Effector memory CD4-positive, alpha-beta T cell (primary cell): ENCODE data around the gene CSNK1E.

Source experiments
- DNase-seq, 3 donors: peaks; one replicate each; pipeline ENCODE4 v3.0.0-alpha.2; 2020
- H3K27ac ChIP-seq: 2 replicates; pipeline ENCODE4 v1.7.0; 2013; ENCODE audit warnings: mild to moderate bottlenecking, low read length, moderate library complexity; ENCODE audit not compliant: insufficient read depth, poor library complexity, severe bottlenecking
- H3K27me3 ChIP-seq: replicated peaks from 2 replicates; pipeline ENCODE4 v1.7.0; 2013; ENCODE audit warnings: mild to moderate bottlenecking, low read length; ENCODE audit not compliant: insufficient read depth, control insufficient read depth, poor library complexity, severe bottlenecking
- H3K36me3 ChIP-seq: 2 replicates; pipeline ENCODE4 v1.7.0; 2013; ENCODE audit warnings: mild to moderate bottlenecking, low read length, moderate library complexity; ENCODE audit not compliant: control insufficient read depth, insufficient read depth
- H3K4me1 ChIP-seq: 2 replicates; pipeline ENCODE4 v1.7.0; 2013; ENCODE audit warnings: low read length, mild to moderate bottlenecking; ENCODE audit not compliant: control insufficient read depth, insufficient read depth, poor library complexity, severe bottlenecking
- H3K4me3 ChIP-seq: 2 replicates; pipeline ENCODE4 v1.7.0; 2013; ENCODE audit warnings: low read length, low read depth, mild to moderate bottlenecking; ENCODE audit not compliant: insufficient read depth, poor library complexity, severe bottlenecking
- H3K9me3 ChIP-seq: 2 replicates; pipeline ENCODE4 v1.7.0; 2013; ENCODE audit warnings: mild to moderate bottlenecking, low read length, moderate library complexity; ENCODE audit not compliant: control insufficient read depth

CSNK1E gene

GRCh38 chr22:38266120-38266519, 51.1 kb downstream of the CSNK1E start:
- H3K4me3 ChIP-seq: no peak overlapping the region
- peaks cover 23% of the 10 kb centered on the region for H3K4me1 ChIP-seq
- H3K27me3 ChIP-seq: no peaks in the 10 kb centered on the region
- H3K36me3 ChIP-seq: no peaks in the 10 kb centered on the region
- peak overlapping the region; percentile 49 for H3K27ac ChIP-seq
- no peaks in the 10 kb centered on the region for H3K9me3 ChIP-seq
- DNase-seq: no peak

- DNase-seq: no peak
- no peaks in the 10 kb centered on the region for H3K9me3 ChIP-seq
- no peak overlapping the region for H3K4me3 ChIP-seq
- no peaks in the 10 kb centered on the region for H3K27me3 ChIP-seq
- peaks cover 16% of the 10 kb centered on the region for H3K4me1 ChIP-seq
- no peak overlapping the region for H3K27ac ChIP-seq
- no peaks in the 10 kb centered on the region for H3K36me3 ChIP-seq
These were observed 52.9 kb downstream of the CSNK1E start for GRCh38 chr22:38264322-38264843.

- DNase-seq: peak in 2 of 3 donors; percentile 9 to 11
- H3K27ac ChIP-seq: no peak overlapping the region
- H3K4me1 ChIP-seq: peaks cover 16% of the 10 kb centered on the region
- H3K9me3 ChIP-seq: no peaks in the 10 kb centered on the region
- no peak overlapping the region for H3K4me3 ChIP-seq
- no peaks in the 10 kb centered on the region for H3K27me3 ChIP-seq
- H3K36me3 ChIP-seq: no peaks in the 10 kb centered on the region
These were observed 55.0 kb downstream of the CSNK1E start for GRCh38 chr22:38262051-38262795.

GRCh38 chr22:38260761-38261681, 56.2 kb downstream of the CSNK1E start:
- Histone ChIP-seq H3K27ac (peak overlapping the region; percentile 42), H3K36me3 (no peaks in the 10 kb centered on the region), H3K4me1 (peaks cover 5% of the 10 kb centered on the region), H3K4me3 (no peak overlapping the region), H3K9me3 (no peaks in the 10 kb centered on the region), H3K27me3 (no peaks in the 10 kb centered on the region)
- no peak for DNase-seq

- DNase-seq: no peak
- no peaks in the 10 kb centered on the region for H3K9me3 ChIP-seq
- H3K27me3 ChIP-seq: no peaks in the 10 kb centered on the region
- H3K27ac ChIP-seq: no peak overlapping the region
- H3K4me3 ChIP-seq: no peak overlapping the region
- H3K4me1 ChIP-seq: no peaks in the 10 kb centered on the region
- H3K36me3 ChIP-seq: no peaks in the 10 kb centered on the region
These were observed 57.9 kb downstream of the CSNK1E start for GRCh38 chr22:38259370-38259769.

DNA sequence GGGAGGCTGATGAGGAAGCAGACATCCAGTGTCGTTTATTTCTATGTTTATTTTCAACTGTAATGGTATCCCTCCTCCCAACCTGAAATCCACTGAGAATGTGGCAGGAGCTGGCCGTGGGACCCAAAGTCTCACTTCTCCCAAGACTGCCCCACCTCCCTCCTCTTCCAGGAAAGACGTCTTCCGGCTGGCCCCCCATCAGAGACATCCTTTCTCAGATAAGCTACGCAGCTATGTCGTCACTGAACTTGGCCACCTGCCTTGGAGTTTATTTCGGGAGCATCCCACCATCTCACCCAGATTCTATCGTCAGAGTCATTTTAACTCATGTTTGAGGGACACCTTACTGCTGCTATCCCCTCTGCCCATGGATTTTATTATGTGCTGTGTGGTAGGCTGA, 58.3 kb downstream of the CSNK1E start:
- Histone ChIP-seq H3K4me1 (no peaks in the 10 kb centered on the region), H3K27me3 (no peaks in the 10 kb centered on the region), H3K4me3 (no peak overlapping the region), H3K27ac (no peak overlapping the region), H3K9me3 (no peaks in the 10 kb centered on the region), H3K36me3 (no peaks in the 10 kb centered on the region)
- no peak for DNase-seq

GRCh38 chr22:38257650-38258250, 59.5 kb downstream of the CSNK1E start:
- H3K27ac ChIP-seq: no peak overlapping the region
- H3K27me3 ChIP-seq: no peaks in the 10 kb centered on the region
- H3K4me3 ChIP-seq: no peak overlapping the region
- H3K36me3 ChIP-seq: no peaks in the 10 kb centered on the region
- no peaks in the 10 kb centered on the region for H3K4me1 ChIP-seq
- no peak for DNase-seq
- no peaks in the 10 kb centered on the region for H3K9me3 ChIP-seq

DNA sequence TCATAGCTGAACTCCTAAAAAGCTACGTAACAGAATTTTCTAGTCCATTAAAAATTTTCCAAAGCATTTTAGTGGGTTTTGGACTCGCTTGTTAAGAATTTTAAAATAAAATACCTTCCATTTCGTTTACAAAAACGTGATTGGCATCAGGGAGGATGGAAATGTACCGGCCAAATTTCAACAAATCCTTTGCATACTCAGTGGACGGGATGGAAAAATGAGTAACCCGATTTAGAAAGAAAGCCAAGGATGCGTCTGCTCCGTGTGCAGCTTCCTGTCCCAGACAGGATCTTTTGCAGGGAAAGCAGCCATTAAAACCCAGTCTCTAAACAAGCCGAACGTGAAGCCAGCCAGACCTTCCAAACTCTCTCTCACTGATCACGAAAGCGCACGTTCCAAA, 60.1 kb downstream of the CSNK1E start:
- Histone ChIP-seq H3K36me3 (no peaks in the 10 kb centered on the region), H3K27ac (no peak overlapping the region), H3K4me3 (no peak overlapping the region), H3K9me3 (no peaks in the 10 kb centered on the region), H3K4me1 (no peaks in the 10 kb centered on the region), H3K27me3 (no peaks in the 10 kb centered on the region)
- DNase-seq: no peak

DNA sequence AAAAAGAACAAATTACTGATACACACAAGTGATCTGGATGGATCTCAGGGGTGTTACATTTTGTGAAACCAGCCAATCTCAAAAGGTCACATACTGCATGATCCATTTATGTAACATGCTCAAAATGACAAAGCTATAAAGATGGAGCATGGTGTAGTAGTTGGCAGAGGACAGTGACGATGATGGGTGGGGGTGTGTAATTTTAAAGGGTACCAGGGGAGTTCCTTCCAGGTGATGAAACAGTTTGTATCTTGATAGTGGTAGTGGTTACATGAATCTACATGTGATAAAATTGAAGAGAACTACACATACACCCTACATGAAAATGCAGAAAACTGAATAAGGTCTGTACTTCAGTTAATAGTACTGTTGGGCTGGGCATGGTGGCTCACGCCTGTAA, 61.5 kb downstream of the CSNK1E start:
- Histone ChIP-seq H3K36me3 (no peaks in the 10 kb centered on the region), H3K4me3 (no peak overlapping the region), H3K27ac (no peak overlapping the region), H3K9me3 (no peaks in the 10 kb centered on the region), H3K4me1 (no peaks in the 10 kb centered on the region), H3K27me3 (no peaks in the 10 kb centered on the region)
- DNase-seq: no peak
